ENCODE results near the gene AQP9. TPM values are rescaled to one million over a fixed set of nuclear protein-coding genes. Genes with fewer than 3 reads are reported as not detected.
"Not testable (repeated sequence)": the region's sequence is repeated elsewhere in the genome, so short reads cannot be mapped to it uniquely, and the experiment has no call there.

Gene AQP9
- total RNA-seq, 1 donor from 2014 or later, result 0.77 TPM

GRCh38 chr15:58189148-58189811, 51.1 kb downstream of the AQP9 start:
- Histone ChIP-seq H3K36me3 (no peaks in the 10 kb centered on the region), H3K27me3 (ENCODE audit: low read depth) (peaks cover 26% of the 10 kb centered on the region), H3K9me3 (replicated peaks) (no peaks in the 10 kb centered on the region), H3K27ac (replicated peaks) (no peak overlapping the region), H3K4me3 (no peak overlapping the region), H3K4me1 (no peaks in the 10 kb centered on the region)
- DNase-seq, result no peak
- intact Hi-C loops (cut with micrococcal nuclease), result no loop called here
- TF ChIP-seq CTCF (IDR thresholded peaks at IDR 0.05; ENCODE audit: borderline replicate concordance), result no peak

DNA sequence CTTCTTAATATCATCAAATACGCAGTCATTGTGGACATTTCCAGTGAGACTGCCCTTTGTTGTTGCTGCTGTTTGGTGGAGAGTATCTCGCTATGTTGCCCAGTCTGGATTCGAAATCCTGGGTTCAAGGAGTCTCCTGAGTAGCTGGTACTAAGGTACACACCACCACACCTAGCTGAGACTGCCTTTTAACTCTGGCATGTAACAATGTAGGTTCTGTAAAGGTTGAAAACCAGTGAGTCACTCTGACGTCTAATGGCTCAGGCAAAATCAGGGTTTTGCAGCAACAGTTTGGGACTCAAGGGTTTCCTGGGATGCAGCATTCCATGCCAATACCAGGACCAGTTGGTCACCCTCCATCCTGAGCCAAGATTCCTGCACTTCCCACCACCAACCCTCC, 52.2 kb downstream of the AQP9 start:
- H3K4me1 ChIP-seq, result no peaks in the 10 kb centered on the region
- peaks cover 26% of the 10 kb centered on the region for H3K27me3 ChIP-seq (ENCODE audit: low read depth)
- peaks cover 2% of the 10 kb centered on the region for H3K9me3 ChIP-seq (replicated peaks)
- no peak for TF ChIP-seq CTCF (IDR thresholded peaks at IDR 0.05; ENCODE audit: borderline replicate concordance)
- no peaks in the 10 kb centered on the region for H3K36me3 ChIP-seq
- H3K4me3 ChIP-seq, result no peak overlapping the region
- intact Hi-C loops (cut with micrococcal nuclease), result no loop called here
- no peak for DNase-seq
- no peak overlapping the region for H3K27ac ChIP-seq (replicated peaks)

DNA sequence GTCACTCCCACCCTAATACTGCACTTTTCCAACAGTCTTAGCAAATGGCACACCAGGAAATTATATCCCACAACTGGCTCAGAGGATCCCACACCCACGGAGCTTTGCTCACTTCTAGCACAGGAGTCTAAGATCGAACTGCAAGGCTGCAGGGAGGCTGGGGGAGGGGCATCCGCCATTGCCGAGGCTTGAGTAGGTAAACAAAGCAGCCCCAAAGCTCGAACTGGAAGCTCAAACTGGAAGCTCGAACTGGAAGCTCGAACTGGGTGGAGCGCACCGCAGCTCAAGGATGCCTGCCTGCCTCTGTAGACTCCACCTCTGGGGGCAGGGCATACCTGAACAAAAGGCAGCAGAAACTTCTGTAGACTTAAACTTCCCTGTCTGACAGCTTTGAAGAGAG, 55.5 kb downstream of the AQP9 start:
- DNase-seq; intact Hi-C loops (cut with micrococcal nuclease); H3K4me1 ChIP-seq; H3K4me3 ChIP-seq; H3K27ac ChIP-seq (replicated peaks); H3K36me3 ChIP-seq; H3K9me3 ChIP-seq (replicated peaks): not testable (repeated sequence)
- H3K27me3 ChIP-seq (ENCODE audit: low read depth), result peaks cover 19% of the 10 kb centered on the region

GRCh38 chr15:58200739-58201138, 62.6 kb downstream of the AQP9 start:
- Histone ChIP-seq H3K9me3 (replicated peaks) (no peaks in the 10 kb centered on the region), H3K36me3 (no peaks in the 10 kb centered on the region), H3K27me3 (ENCODE audit: low read depth) (no peaks in the 10 kb centered on the region), H3K27ac (replicated peaks) (no peak overlapping the region), H3K4me3 (no peak overlapping the region), H3K4me1 (no peaks in the 10 kb centered on the region)
- no peak for DNase-seq
- intact Hi-C loops (cut with micrococcal nuclease), result no loop called here
- no peak for TF ChIP-seq CTCF (IDR thresholded peaks at IDR 0.05; ENCODE audit: borderline replicate concordance)

DNA sequence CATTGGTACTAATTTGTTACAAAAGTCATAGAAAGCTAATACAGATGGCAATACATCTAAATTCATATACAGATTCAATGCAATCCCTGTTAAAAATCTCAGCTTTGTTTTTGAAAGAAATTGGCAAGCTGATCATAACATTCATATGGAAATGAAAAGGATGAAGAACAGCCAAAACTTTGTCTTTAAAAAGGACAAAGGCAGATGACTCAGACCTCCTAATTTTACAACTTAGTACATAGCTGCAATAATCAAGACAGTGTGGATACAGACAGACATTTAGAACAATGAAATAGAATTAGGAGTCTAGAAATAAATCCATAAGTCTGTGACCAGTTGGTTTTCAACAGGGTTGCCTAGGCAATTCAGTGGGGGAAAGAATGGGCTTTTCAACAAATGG, 63.3 kb downstream of the AQP9 start:
- no peak overlapping the region for H3K4me3 ChIP-seq
- H3K27ac ChIP-seq (replicated peaks), result no peak overlapping the region
- no peaks in the 10 kb centered on the region for H3K27me3 ChIP-seq (ENCODE audit: low read depth)
- no peak for DNase-seq
- intact Hi-C loops (cut with micrococcal nuclease), result no loop called here
- TF ChIP-seq CTCF (IDR thresholded peaks at IDR 0.05; ENCODE audit: borderline replicate concordance), result no peak
- no peaks in the 10 kb centered on the region for H3K4me1 ChIP-seq
- H3K36me3 ChIP-seq, result no peaks in the 10 kb centered on the region
- H3K9me3 ChIP-seq (replicated peaks), result no peaks in the 10 kb centered on the region

DNA sequence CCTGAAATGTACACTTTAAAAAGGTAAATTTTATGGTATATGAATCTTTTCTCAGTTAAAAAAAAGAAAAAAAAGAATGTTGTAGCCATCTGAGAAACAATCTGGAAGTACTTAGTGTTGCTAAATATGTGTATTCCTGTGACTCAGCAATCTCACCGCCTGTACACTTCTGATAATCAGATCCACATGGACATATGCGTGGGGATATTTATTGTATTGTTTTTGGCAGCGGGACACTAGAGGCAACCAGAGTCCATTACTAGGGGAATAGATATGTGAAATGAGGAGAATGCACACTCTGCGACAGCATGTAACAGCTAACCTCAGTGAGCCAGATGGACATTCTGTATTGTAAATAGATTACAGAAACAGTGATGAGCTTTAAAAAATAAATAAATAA, 65.4 kb downstream of the AQP9 start:
- no peaks in the 10 kb centered on the region for H3K9me3 ChIP-seq (replicated peaks)
- intact Hi-C loops (cut with micrococcal nuclease), result no loop called here
- TF ChIP-seq CTCF (IDR thresholded peaks at IDR 0.05; ENCODE audit: borderline replicate concordance), result no peak

More for the DNA sequence above, 65.4 kb downstream of the AQP9 start:
- no peaks in the 10 kb centered on the region for H3K4me1 ChIP-seq
- H3K27me3 ChIP-seq (ENCODE audit: low read depth), result no peaks in the 10 kb centered on the region
- no peak overlapping the region for H3K27ac ChIP-seq (replicated peaks)
- DNase-seq, result no peak
- no peak overlapping the region for H3K4me3 ChIP-seq
- H3K36me3 ChIP-seq, result no peaks in the 10 kb centered on the region
